Skeletal muscle cell (primary cell): Measurements from ENCODE around the gene CACNB1.

Experiments used
- DNase-seq: peaks from one replicate; pipeline ENCODE4 v3.0.0-alpha.2; 2010; ENCODE audit warnings: low read depth
- H3K4me3 ChIP-seq: 2 replicates; pipeline ENCODE4 v1.5.1; 2011; ENCODE audit warnings: low read depth, mild to moderate bottlenecking, control low read depth, low read length, moderate library complexity

The CACNB1 gene

GRCh38 chr17:39227364-39227919, 30.0 kb upstream of the CACNB1 start:
- no peak for DNase-seq
- no peak overlapping the region for H3K4me3 ChIP-seq

- DNase-seq = no peak
Measured at GRCh38 chr17:39225959-39226683, 28.7 kb upstream of the CACNB1 start.

GRCh38 chr17:39225308-39225958, 28.0 kb upstream of the CACNB1 start, which contains the start of gene STAC2:
Gene STAC2, minus strand, starts transcription at chr17:39225945. Its CDS starts 443 bp downstream, at chr17:39225502.
- H3K4me3 ChIP-seq = peak within 1 kb of the TSS; percentile 43

More at GRCh38 chr17:39225959-39226683, 28.7 kb upstream of the CACNB1 start:
- peak overlapping the region; percentile 43 for H3K4me3 ChIP-seq

GRCh38 chr17:39224778-39225307, 27.4 kb upstream of the CACNB1 start:
- no peak for DNase-seq
- H3K4me3 ChIP-seq = peak overlapping the region; percentile 43

More at GRCh38 chr17:39225308-39225958, 28.0 kb upstream of the CACNB1 start, which contains the start of gene STAC2:
- no peak for DNase-seq

GRCh38 chr17:39223907-39224777, 26.7 kb upstream of the CACNB1 start:
- no peak for DNase-seq

GRCh38 chr17:39222866-39223834, 25.7 kb upstream of the CACNB1 start:
- DNase-seq = no peak
- H3K4me3 ChIP-seq = no peak overlapping the region

More at GRCh38 chr17:39223907-39224777, 26.7 kb upstream of the CACNB1 start:
- no peak overlapping the region for H3K4me3 ChIP-seq

- DNase-seq = no peak
- no peak overlapping the region for H3K4me3 ChIP-seq
Measured at GRCh38 chr17:39222151-39222550, 24.7 kb upstream of the CACNB1 start.

- no peak overlapping the region for H3K4me3 ChIP-seq
- no peak for DNase-seq
Measured at GRCh38 chr17:39221572-39221971, 24.1 kb upstream of the CACNB1 start.

- no peak overlapping the region for H3K4me3 ChIP-seq
- no peak for DNase-seq
Measured at GRCh38 chr17:39219647-39220154, 22.2 kb upstream of the CACNB1 start.

- H3K4me3 ChIP-seq = no peak overlapping the region
- DNase-seq = no peak
Measured at GRCh38 chr17:39218906-39219305, 21.4 kb upstream of the CACNB1 start.

- DNase-seq = no peak
- no peak overlapping the region for H3K4me3 ChIP-seq
Measured at GRCh38 chr17:39217734-39218369, 20.4 kb upstream of the CACNB1 start.

GRCh38 chr17:39213852-39214251, 16.4 kb upstream of the CACNB1 start:
- no peak overlapping the region for H3K4me3 ChIP-seq
- DNase-seq = no peak

GRCh38 chr17:39212841-39213480, 15.5 kb upstream of the CACNB1 start:
- no peak overlapping the region for H3K4me3 ChIP-seq
- no peak for DNase-seq

GRCh38 chr17:39212195-39212810, 14.8 kb upstream of the CACNB1 start:
- no peak overlapping the region for H3K4me3 ChIP-seq
- no peak for DNase-seq

GRCh38 chr17:39210093-39210434, 12.6 kb upstream of the CACNB1 start:
- peak overlapping the region; percentile 25 for H3K4me3 ChIP-seq

GRCh38 chr17:39209317-39210092, 12.0 kb upstream of the CACNB1 start:
- DNase-seq = no peak
- H3K4me3 ChIP-seq = peak overlapping the region; percentile 25

More at GRCh38 chr17:39210093-39210434, 12.6 kb upstream of the CACNB1 start:
- no peak for DNase-seq
